Body of pancreas (tissue), 4 donors: ENCODE data around the gene PCCA. TPM values are rescaled to one million over a fixed set of nuclear protein-coding genes. Genes with fewer than 3 reads are reported as not detected.
"Not testable (repeated sequence)": the region's sequence is repeated elsewhere in the genome, so short reads cannot be mapped to it uniquely, and the experiment has no call there.

Source experiments
- ATAC-seq: fragments of 150-250 bp; one replicate; pipeline ENCODE4 v1.9.1; 2016
- DNase-seq, 4 donors: peaks; one replicate each; pipeline ENCODE4 v3.0.0-alpha.2; 2019
- H3K27ac ChIP-seq, 4 donors: fragments of 200-600 bp; sonication (generic); 1 replicate in 3 of 4; 2 replicates in 1 of 4; pipeline versions ENCODE4 v1.5.1 to v1.6.1; 2016 to 2019; ENCODE audit warnings: mild to moderate bottlenecking in 1 of 4, mixed read lengths in 1 of 4, moderate library complexity in 1 of 4
- H3K27me3 ChIP-seq, 2 donors: fragments of 200-600 bp; sonication (generic); one replicate each; pipeline ENCODE4 v1.6.0; 2016; ENCODE audit warnings: mild to moderate bottlenecking in 1 of 2
- H3K36me3 ChIP-seq, 2 donors: fragments of 200-600 bp; sonication (generic); replicated peaks in 1 of 2; 2 replicates each; pipeline ENCODE4 v1.5.1; 2016; ENCODE audit warnings: low read depth in 2 of 2; ENCODE audit not compliant: insufficient read depth in 1 of 2
- H3K4me1 ChIP-seq: fragments of 200-600 bp; sonication (generic); one replicate; pipeline ENCODE4 v1.6.0; 2016
- H3K4me3 ChIP-seq, 2 donors: fragments of 200-600 bp; sonication (generic); 1 replicate in 1 of 2; 2 replicates in 1 of 2; pipeline ENCODE4 v1.5.1; 2016 to 2019
- H3K9me3 ChIP-seq, 3 donors: fragments of 200-600 bp; sonication (generic); 1 replicate in 2 of 3; 2 replicates in 1 of 3; pipeline ENCODE4 v1.5.1; 2016
- POLR2A ChIP-seq, 3 donors: fragments of 450-650 bp; IDR thresholded peaks; one replicate each; pipeline ENCODE4 v1.6.1; 2016; ENCODE audit warnings: antibody characterized with exemption in 3 of 3, mild to moderate bottlenecking in 2 of 3
- WGBS, 2 donors: methylation state at CpG; one replicate each; pipeline ENCODE4 v1.1.5; 2017; 5-methylcytosine and 5-hydroxymethylcytosine counted together
- intact Hi-C: fragments of 100-400 bp; cut with DNase I; formaldehyde crosslinking; loops from one replicate; pipeline ENCODE4 v1.15.1; 2023
- total RNA-seq, 2 donors: library from RNA; depleted of rRNA; stranded (reverse); fragments of >200 nt; gene quantifications; one replicate each; pipeline ENCODE4 v1.1.0, GENCODE V29; 2016
- TF ChIP-seq, protein P1 (sequence below), 7 experiments: fragments of 450-650 bp in 4 of 7; fragments of 200-600 bp in 3 of 7; sonication (generic) in 3 of 7; IDR thresholded peaks; one replicate each; pipeline ENCODE4 v1.5.1; 2016 to 2019; ENCODE audit warnings: antibody characterized with exemption in 7 of 7

Gene PCCA
- total RNA-seq, 2 donors from 2014 or later: 45.2 to 46.2 TPM

DNA sequence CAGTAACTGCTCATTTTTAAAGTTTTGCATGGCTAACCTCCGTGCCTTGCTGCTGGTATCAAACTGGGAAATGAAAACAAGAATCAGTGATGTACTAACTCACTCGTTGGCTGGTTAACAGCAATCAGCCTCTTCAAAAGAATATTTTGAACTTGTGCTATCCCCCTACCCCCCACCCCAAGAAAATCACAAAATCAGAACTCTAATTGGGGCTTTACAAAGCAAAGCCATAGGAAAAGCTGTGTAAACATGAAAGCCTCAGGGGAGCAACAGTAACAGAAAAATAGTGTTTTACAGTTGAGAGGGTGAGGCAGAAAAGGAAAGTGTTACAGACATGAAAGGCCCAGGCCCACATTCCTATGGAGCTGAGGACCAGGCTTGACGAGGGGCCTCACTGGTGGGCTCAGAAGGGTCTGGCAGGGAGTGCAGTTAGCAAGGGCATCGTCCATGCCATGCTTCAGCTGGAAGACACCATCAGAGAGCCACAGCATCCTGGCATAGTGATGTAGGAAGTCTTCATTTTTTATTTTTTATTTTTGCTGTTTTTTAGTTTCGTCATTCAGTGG, 217.6 kb downstream of the PCCA start:
- no peaks in the 10 kb centered on the region for H3K27me3 ChIP-seq
- ATAC-seq: no peak
- no peak overlapping the region for H3K27ac ChIP-seq
- no peak for DNase-seq
- H3K9me3 ChIP-seq: no peaks in the 10 kb centered on the region
- H3K4me1 ChIP-seq: no peaks in the 10 kb centered on the region
- H3K4me3 ChIP-seq: no peak overlapping the region
- peaks cover 0 to 1% of the 10 kb centered on the region in 2 donors for H3K36me3 ChIP-seq
- intact Hi-C loops: no loop called here
- TF ChIP-seq POLR2A (IDR thresholded peaks at IDR 0.05): no peak
- TF ChIP-seq, protein P1, sequence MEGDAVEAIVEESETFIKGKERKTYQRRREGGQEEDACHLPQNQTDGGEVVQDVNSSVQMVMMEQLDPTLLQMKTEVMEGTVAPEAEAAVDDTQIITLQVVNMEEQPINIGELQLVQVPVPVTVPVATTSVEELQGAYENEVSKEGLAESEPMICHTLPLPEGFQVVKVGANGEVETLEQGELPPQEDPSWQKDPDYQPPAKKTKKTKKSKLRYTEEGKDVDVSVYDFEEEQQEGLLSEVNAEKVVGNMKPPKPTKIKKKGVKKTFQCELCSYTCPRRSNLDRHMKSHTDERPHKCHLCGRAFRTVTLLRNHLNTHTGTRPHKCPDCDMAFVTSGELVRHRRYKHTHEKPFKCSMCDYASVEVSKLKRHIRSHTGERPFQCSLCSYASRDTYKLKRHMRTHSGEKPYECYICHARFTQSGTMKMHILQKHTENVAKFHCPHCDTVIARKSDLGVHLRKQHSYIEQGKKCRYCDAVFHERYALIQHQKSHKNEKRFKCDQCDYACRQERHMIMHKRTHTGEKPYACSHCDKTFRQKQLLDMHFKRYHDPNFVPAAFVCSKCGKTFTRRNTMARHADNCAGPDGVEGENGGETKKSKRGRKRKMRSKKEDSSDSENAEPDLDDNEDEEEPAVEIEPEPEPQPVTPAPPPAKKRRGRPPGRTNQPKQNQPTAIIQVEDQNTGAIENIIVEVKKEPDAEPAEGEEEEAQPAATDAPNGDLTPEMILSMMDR (IDR thresholded peaks at IDR 0.05): no peak
- WGBS, 2 donors: 79 to 88% methylated on average over 5 of the region's 5 CpGs

DNA sequence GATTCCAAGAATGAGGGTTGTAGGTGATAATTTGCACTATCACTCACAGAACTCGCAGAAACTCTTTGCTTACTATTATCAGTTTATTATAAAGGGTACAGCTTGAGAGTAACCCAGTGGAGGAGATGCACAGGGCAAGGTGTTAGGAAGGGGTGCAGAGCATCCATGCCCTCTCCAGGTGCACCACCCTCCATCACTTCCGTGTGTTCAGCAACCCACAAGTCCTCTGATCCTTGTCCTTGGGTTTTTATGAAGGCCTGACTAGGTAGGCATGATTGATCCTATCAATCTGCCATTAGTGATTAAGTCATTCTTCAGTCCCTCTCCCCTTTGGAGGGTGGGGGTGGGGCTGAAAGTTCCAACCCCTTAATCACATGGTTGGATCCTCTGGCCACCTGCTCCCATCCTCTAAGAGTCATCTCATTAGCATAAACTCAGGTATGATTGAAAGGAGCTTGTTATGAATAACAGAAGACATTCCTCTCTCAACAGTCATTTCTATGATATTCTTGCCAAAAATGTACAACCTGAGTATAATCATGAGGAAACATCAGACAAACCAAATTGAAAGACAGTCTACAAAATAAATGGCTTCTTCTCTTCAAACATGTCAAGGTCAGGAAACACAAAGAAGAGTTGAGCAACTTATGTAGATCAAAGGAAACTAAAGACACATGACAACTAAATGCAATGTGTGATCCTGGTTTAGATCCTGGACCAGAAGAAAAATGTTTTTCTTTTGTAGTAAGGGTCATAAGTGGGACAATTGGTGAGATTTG, 225.4 kb downstream of the PCCA start:
- Histone ChIP-seq H3K27me3 (no peaks in the 10 kb centered on the region), H3K9me3 (no peaks in the 10 kb centered on the region), H3K4me3 (no peak overlapping the region), H3K36me3 (peaks cover 0 to 6% of the 10 kb centered on the region in 2 donors), H3K27ac (no peak overlapping the region), H3K4me1 (no peaks in the 10 kb centered on the region)
- ATAC-seq: no peak
- no peak for TF ChIP-seq POLR2A (IDR thresholded peaks at IDR 0.05)
- TF ChIP-seq, protein P1 (IDR thresholded peaks at IDR 0.05): no peak
- DNase-seq: no peak
- intact Hi-C loops: no loop called here
- 84 to 88% methylated on average over 2 of the region's 2 CpGs for WGBS, 2 donors

DNA sequence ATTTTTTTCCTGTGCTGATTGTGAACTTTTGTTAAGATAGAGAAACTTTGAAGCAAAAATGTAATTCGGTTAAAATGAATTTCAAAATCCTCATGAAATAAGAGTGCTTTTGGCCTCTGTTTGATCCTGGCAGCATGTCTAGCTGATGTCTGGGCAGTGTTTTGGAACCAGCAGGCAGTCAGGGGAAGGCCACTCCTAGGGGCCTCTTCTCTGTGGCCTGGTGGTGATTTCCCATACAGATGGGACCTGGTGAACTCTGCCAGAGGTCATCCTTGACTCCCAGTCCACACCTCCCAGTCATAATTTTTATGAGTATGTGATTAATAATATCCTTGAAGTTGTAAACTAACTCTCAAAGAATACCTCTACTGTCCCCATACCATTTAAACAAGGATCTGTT, 226.6 kb downstream of the PCCA start:
- DNase-seq (no peak), ATAC-seq (no peak)
- no peaks in the 10 kb centered on the region for H3K27me3 ChIP-seq
- H3K36me3 ChIP-seq: peaks cover 0 to 4% of the 10 kb centered on the region in 2 donors
- intact Hi-C loops: no loop called here
- no peak overlapping the region for H3K4me3 ChIP-seq
- no peaks in the 10 kb centered on the region for H3K9me3 ChIP-seq
- no peaks in the 10 kb centered on the region for H3K4me1 ChIP-seq
- no peak overlapping the region for H3K27ac ChIP-seq
- TF ChIP-seq, protein P1 (IDR thresholded peaks at IDR 0.05): no peak
- WGBS, 2 donors: 94 to 100% methylated on average over 1 of the region's 1 CpG

DNA sequence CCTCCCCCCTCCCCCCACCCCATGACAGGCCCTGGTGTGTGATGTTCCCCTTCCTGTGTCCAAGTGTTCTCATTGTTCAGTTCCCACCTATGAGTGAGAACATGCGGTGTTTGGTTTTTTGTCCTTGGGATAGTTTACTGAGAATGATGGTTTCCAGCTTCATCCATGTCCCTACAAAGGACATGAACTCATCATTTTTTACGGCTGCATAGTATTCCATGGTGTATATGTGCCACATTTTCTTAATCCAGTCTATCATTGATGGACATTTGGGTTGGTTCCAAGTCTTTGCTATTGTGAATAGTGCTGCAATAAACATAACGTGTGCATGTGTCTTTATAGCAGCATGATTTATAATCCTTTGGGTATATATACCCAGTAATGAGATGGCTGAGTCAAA, 229.6 kb downstream of the PCCA start:
- DNase-seq, ATAC-seq, intact Hi-C loops, H3K4me3 ChIP-seq, H3K9me3 ChIP-seq, H3K27me3 ChIP-seq, H3K4me1 ChIP-seq, H3K27ac ChIP-seq, H3K36me3 ChIP-seq: not testable (repeated sequence)
- WGBS, 2 donors: 93 to 100% methylated on average over 2 to 3 of the region's 3 CpGs

DNA sequence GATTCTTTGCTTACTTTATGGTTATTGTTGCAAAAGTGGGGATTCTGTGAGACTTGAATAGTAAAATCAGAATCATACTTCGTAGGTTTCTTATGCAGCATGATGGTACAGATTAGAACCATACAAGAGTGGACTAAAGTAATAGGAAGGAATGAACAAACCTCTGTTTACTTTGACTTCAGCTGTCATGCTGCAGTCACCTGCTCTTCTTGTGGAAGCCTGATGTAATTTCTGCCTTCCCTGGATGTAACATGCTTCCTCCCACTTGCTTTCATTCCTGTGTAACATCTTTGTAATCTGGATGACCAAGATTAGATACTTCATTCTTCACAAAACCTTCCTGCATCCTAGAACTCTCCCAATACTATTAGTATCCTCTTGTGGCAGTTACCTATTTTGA, 235.0 kb downstream of the PCCA start:
- intact Hi-C loops: no loop called here
- Histone ChIP-seq H3K9me3 (no peaks in the 10 kb centered on the region), H3K4me3 (no peak overlapping the region), H3K4me1 (no peaks in the 10 kb centered on the region), H3K27me3 (no peaks in the 10 kb centered on the region), H3K36me3 (no peaks in the 10 kb centered on the region), H3K27ac (no peak overlapping the region)
- WGBS, 2 donors: 88 to 92% methylated on average over 1 of the region's 1 CpG
- ATAC-seq (no peak), DNase-seq (no peak)
- TF ChIP-seq, protein P1 (IDR thresholded peaks at IDR 0.05): no peak
- TF ChIP-seq POLR2A (IDR thresholded peaks at IDR 0.05): no peak
